GM21515 (cell line): Measurements from ENCODE around the gene RALY.

Source experiments
- ATAC-seq: cut with Tn5 transposase; IDR thresholded peaks from one replicate; pipeline ENCODE4 v1.9.1; 2021; ENCODE audit not compliant: unreplicated experiment

Gene RALY

GRCh38 chr20:33993576-33994221 lies at the start of gene RALY:
TSS of gene RALY (plus strand) at chr20:33993911. CDS start at chr20:34072075, 78,164 bp downstream.
- peak; percentile 50 for ATAC-seq

DNA sequence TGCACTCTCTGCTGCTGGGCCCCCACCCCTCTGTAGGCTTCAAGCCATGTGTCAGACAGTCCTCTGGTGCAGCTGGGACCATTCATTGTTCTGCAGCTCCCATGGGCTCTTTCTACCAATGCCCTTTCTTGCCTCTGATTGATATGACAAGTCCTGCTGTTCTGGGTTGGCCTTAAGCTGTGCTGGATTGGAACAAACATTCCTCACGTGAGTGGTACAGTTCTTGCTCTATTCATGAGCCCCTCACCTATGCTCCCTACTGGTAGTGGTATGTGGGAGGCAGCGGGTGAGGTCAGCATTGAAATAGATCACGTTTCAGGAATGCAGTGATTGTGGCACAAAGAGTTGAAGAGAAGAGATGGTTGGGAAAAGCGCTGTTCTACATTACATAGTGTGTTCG lies 48.8 kb upstream of the RALY start:
- no peak for ATAC-seq

GRCh38 chr20:33945391-33946081 lies 48.2 kb upstream of the RALY start:
- ATAC-seq = no peak

- ATAC-seq = no peak
Measured at GRCh38 chr20:33947709-33948295, 45.9 kb upstream of the RALY start.

DNA sequence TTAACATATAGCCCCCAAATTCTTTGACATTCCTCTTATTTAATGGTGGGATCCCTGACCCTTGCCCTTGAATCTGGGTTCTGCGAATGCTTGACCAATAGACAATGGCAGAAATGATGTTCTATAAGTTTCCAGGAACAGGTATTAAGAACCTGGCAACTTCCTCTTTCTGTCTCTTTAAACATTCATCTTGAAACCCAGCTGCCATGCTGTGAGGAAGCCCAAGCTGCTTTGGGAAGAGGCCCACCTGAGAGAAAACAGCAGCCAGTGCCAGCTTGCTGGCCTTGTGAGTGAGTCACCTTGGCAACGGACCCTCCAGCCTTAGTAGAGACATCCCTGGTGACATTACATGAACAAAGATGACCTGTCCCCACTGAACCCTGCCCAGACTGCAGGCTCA lies 45.2 kb upstream of the RALY start:
- no peak for ATAC-seq

- ATAC-seq = no peak
Measured at GRCh38 chr20:33951171-33951570, 42.5 kb upstream of the RALY start.

DNA sequence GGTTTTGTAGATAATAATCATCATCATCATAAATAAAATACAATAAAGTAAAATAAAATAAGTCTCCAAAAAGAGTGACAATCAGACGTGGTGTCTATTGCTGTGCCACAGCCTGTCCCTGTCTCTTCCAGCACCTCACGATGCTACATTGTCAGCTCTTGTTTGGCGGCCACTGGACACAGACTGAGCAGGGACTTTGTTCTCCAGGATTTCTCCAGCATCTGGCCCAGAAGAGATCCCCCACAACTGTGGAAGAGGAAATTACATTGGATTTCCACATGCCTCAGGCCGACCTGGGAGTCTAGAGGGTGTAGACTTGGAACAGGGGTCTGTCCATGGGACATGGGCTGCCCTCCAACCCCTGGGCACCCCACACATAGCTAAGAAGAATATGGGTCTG lies 39.2 kb upstream of the RALY start:
- ATAC-seq = no peak

- ATAC-seq = no peak
Measured at GRCh38 chr20:33963751-33964150, 30.0 kb upstream of the RALY start.

DNA sequence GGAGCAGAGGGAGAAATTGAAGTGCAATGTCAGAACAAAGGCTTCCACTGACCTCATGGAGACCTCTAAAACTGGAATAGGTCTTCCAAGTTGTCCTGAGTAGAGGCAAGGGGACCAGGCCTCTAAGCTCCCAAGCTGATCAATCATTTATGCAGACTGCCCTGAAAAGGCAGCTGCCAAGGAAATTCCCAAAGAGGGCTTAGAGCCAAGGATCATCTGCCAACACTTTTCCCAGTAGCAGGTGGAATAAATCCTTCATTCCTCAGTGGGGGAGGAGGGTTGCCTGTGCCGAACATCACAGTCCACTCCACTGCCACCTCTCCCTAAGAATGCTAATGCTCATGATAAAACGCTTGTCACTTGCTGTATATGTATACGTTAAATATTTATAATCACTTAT lies 29.3 kb upstream of the RALY start:
- no peak for ATAC-seq

- ATAC-seq = no peak
Measured at GRCh38 chr20:33967126-33967525, 26.6 kb upstream of the RALY start.

DNA sequence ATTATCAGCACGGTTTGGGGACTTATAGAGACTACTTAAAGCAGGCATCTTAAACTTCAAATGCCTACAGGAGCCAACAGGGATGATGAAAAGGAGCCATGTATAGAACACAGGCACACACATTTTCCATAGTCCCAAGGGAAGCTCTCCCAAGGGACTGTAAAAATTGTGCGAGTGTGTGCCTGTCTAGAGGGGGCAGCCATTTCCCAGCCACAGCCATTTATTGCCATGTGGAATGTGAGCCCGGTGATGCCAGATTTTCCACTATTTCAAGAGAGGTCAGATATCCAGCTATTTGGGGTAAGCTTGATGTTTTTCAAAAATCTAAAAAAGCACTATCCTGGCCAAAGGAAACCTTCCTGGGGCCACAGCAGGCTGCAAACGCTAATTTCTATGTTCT lies 24.1 kb upstream of the RALY start:
- no peak for ATAC-seq

- no peak for ATAC-seq
Measured at GRCh38 chr20:33970229-33970628, 23.5 kb upstream of the RALY start.

- ATAC-seq = no peak
Measured at GRCh38 chr20:33971147-33971975, 22.4 kb upstream of the RALY start.

DNA sequence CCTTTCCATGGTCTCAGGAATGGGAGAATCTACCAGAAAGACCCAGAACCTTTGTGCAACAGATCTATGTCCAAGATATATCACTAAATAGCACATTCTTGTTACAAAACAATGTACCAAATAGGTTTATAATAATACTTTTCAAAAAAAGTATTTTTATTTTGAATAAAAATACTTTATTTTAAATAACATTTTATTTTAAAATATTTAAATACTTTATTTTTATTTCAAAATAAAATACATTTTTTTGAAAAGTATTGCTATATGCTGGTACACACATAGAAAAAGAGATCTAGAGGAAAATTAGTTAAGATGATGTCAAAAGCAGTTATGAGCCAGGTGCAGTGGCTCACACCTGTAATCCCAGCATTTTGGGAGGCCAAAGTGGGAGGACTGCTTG lies 16.8 kb upstream of the RALY start:
- no peak for ATAC-seq

DNA sequence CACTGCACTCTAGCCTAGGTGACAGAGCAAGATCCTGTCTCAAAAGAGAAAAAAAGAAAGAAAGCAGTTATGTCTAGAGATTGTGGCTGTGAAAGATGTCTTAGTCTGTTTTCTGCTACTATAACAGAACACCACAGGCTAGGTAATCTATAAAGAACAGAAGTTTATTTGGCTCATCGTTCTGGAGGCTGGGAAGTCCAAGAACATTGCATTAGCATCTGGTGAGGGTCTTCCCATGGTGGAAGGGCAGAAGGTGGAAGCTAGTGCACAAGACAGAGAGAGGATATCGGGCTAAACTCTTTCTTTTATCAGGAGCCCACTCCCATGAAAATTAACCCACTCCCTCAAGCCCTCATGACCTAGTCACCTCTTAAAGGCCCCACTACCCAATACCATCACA lies 16.2 kb upstream of the RALY start:
- ATAC-seq = no peak

GRCh38 chr20:33979094-33979493 lies 14.6 kb upstream of the RALY start:
- ATAC-seq = no peak

- no peak for ATAC-seq
Measured at GRCh38 chr20:33981347-33981746, 12.4 kb upstream of the RALY start.

- ATAC-seq = no peak
Measured at GRCh38 chr20:33981964-33982363, 11.7 kb upstream of the RALY start.

DNA sequence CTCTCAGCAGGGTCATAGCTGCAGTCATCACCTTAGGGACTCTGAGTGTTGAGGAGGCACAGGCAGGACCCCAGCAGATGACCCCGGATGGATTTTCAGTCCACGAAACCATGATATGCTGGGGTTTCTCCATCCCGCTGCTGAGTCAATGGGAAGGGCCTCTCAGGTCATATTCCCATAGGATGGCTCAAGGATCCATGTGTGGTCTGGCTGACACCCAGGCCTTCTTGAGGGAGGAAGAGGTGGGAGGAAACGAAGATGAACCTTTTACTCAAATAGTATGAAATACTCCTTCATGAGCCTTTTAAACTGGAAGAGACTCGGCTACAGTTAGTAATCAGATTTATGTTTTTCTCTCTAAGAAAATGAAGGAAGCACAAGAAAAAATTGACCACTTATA lies 10.3 kb upstream of the RALY start:
- no peak for ATAC-seq

DNA sequence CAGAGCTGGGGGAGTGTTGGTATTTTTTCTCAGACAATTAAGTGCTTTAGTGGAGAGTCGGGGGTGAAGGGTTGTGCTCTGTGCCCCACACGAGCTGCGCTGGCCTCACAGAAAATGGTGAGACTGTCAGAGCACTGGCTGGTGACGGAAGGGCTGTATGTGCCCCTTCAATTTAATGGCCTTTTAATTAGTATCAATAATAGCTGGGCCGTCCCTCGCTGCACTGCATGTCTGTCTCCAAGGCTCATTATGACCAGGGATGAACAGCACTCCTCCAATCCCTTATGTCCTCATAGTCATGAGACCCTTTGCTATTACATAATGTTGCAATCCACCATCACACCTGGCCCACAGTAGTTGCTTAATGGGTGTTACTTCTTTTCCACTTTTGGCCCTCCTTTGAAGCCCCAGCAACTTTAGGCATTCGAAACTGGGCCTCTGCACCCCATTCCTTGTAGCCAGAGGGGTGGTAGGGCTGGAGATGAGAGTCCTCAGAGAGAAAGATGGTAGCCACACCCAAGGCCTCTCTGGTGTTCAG lies 9.5 kb upstream of the RALY start:
- ATAC-seq = no peak

DNA sequence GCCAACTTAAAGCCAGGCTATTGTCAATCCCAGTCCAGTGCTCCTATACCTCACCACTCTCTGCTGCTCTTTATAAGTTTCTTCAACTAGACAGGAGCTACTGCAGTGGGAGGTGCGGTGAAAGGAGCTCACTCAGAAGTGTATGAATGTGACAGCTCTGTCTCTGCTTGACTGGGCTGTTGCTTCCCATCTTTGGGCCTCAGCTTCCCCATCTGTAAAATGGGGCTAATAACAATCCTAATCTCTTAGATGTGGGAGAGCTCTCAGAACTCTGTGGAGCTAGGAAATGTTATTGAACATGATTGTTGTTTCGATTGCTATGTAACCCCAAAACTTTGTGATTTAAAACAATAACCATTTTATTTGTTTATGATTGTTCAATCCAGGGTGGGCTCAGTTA lies 8.4 kb upstream of the RALY start:
- ATAC-seq = no peak
